Fibroblast of lung (primary cell): Measurements from ENCODE around the gene ANKRD33. TPM values are rescaled to one million over a fixed set of nuclear protein-coding genes. Genes with fewer than 3 reads are reported as not detected.

Experiments
- DNase-seq, 2 donors: peaks; one replicate each; pipeline versions ENCODE4 v3.0.0 to v3.0.0-alpha.2; 2010; ENCODE audit warnings: low read depth in 2 of 2
- H2AFZ ChIP-seq: 2 replicates; pipeline ENCODE4 v1.5.1; 2012; ENCODE audit warnings: low read length, control low read depth, inconsistent platforms
- H3K27ac ChIP-seq: 2 replicates; pipeline ENCODE4 v1.5.1; 2011; ENCODE audit warnings: low read length, control low read depth; ENCODE audit not compliant: insufficient read depth
- H3K27me3 ChIP-seq: 2 replicates; pipeline ENCODE4 v1.5.1; 2011; ENCODE audit warnings: mild to moderate bottlenecking, low read length; ENCODE audit not compliant: control insufficient read depth, insufficient read depth
- H3K36me3 ChIP-seq: 2 replicates; pipeline ENCODE4 v1.5.1; 2011; ENCODE audit warnings: low read length; ENCODE audit not compliant: control insufficient read depth, insufficient read depth
- H3K4me1 ChIP-seq: 2 replicates; pipeline ENCODE4 v1.5.1; 2011; ENCODE audit warnings: low read length; ENCODE audit not compliant: control insufficient read depth, insufficient read depth; ENCODE audit errors: extremely low read depth
- H3K4me2 ChIP-seq: 2 replicates; pipeline ENCODE4 v1.5.1; 2011; ENCODE audit warnings: low read length, control low read depth; ENCODE audit not compliant: insufficient read depth; ENCODE audit errors: extremely low read depth
- H3K4me3 ChIP-seq, 4 experiments: fragments of 200-600 bp in 1 of 4; sonication (generic) in 1 of 4; replicated peaks in 1 of 4; 2 replicates each; pipeline ENCODE4 v1.5.1; 2011 to 2016; ENCODE audit warnings: low read length in 4 of 4, low read depth in 3 of 4, mild to moderate bottlenecking in 3 of 4, control low read depth in 2 of 4, inconsistent platforms in 1 of 4, mixed read lengths in 1 of 4; ENCODE audit not compliant: insufficient read depth in 1 of 4; ENCODE audit errors: control extremely low read depth in 1 of 4
- H3K79me2 ChIP-seq: 2 replicates; pipeline ENCODE4 v1.5.1; 2012; ENCODE audit warnings: mild to moderate bottlenecking, low read length, inconsistent platforms; ENCODE audit not compliant: control insufficient read depth, insufficient read depth
- H3K9ac ChIP-seq: 2 replicates; pipeline ENCODE4 v1.5.1; 2011; ENCODE audit warnings: mild to moderate bottlenecking, low read length, control low read depth; ENCODE audit not compliant: insufficient read depth
- H3K9me3 ChIP-seq: 2 replicates; pipeline ENCODE4 v1.5.1; 2012; ENCODE audit warnings: low read depth, low read length; ENCODE audit not compliant: control insufficient read depth, insufficient read depth
- H4K20me1 ChIP-seq: 2 replicates; pipeline ENCODE4 v1.5.1; 2011; ENCODE audit warnings: low read length; ENCODE audit not compliant: control insufficient read depth, insufficient read depth; ENCODE audit errors: extremely low read depth
- CTCF ChIP-seq, 2 donors: IDR thresholded peaks in 1 of 2; conservative IDR thresholded peaks in 1 of 2; 1 replicate in 1 of 2; 2 replicates in 1 of 2; pipeline ENCODE4 v1.5.1; 2011 to 2012; ENCODE audit warnings: low read length in 2 of 2, control low read depth in 1 of 2, inconsistent platforms in 1 of 2, low read depth in 1 of 2, mild to moderate bottlenecking in 1 of 2
- EZH2 ChIP-seq: IDR thresholded peaks from 2 replicates; pipeline ENCODE4 v1.5.1; 2012; ENCODE audit warnings: low read length, control low read depth, mild to moderate bottlenecking; ENCODE audit errors: missing control alignments
- polyA minus RNA-seq: library from RNA; depleted of rRNA, polyadenylated mRNA; stranded (reverse); fragments of >200 nt; gene quantifications from 2 replicates; pipeline ENCODE4 v1.2.3, GENCODE V29; 2011; ENCODE audit warnings: low replicate concordance
- polyA plus RNA-seq, 2 donors: library from polyadenylated mRNA; depleted of rRNA in 1 of 2; stranded (reverse) in 1 of 2; unstranded in 1 of 2; fragments of >200 nt; gene quantifications; 2 replicates each; pipeline ENCODE4 v1.2.1, GENCODE V29; 2011 to 2012; ENCODE audit warnings: missing spikeins in 1 of 2
- total RNA-seq: library from RNA; depleted of rRNA; stranded (reverse); fragments of >200 nt; gene quantifications from 2 replicates; pipeline ENCODE4 v1.2.1, GENCODE V29; 2014

Gene ANKRD33
- total RNA-seq (under 0.01 TPM in 1 of 2 replicates, not detected in the other), polyA plus RNA-seq (0.17 TPM in 1 of 2 replicates, not detected in the other), polyA minus RNA-seq (not detected in 2 replicates)
- 0.06 TPM in 1 of 2 replicates, not detected in the other for polyA plus RNA-seq (2012)

GRCh38 chr12:51887476-51888315 lies at the start of gene ANKRD33:
TSS of gene ANKRD33 (plus strand) at chr12:51888103. CDS start at chr12:51888187, 84 bp downstream.
- no peaks in the 10 kb centered on the region for H3K27me3 ChIP-seq
- H3K27ac ChIP-seq = no peak within 1 kb of the TSS
- H3K4me2 ChIP-seq = no peak within 1 kb of the TSS
- no peak within 1 kb of the TSS for H3K4me3 ChIP-seq
- TF ChIP-seq EZH2 = no peak
- no peak for TF ChIP-seq CTCF (conservative IDR thresholded peaks at IDR 0.05 in 1 of 2, IDR thresholded peaks at IDR 0.05 in 1 of 2; ENCODE audit: low read depth in 1 of 2, low read length in 2 of 2)
- no peaks in the 10 kb centered on the region for H3K79me2 ChIP-seq
- H3K9me3 ChIP-seq = no peaks in the 10 kb centered on the region
- H3K4me1 ChIP-seq = peaks cover 4% of the 10 kb centered on the region
- H4K20me1 ChIP-seq = no peaks in the 10 kb centered on the region
- no peak within 1 kb of the TSS for H3K9ac ChIP-seq
- no peaks in the 10 kb centered on the region for H3K36me3 ChIP-seq
- H2AFZ ChIP-seq = peak within 1 kb of the TSS; percentile 20
- peak in 1 of 2 donors; percentile 28 for DNase-seq

GRCh38 chr12:51838762-51839161 lies 49.1 kb upstream of the ANKRD33 start:
- no peaks in the 10 kb centered on the region for H3K9me3 ChIP-seq
- TF ChIP-seq EZH2 (no peak), CTCF (conservative IDR thresholded peaks at IDR 0.05 in 1 of 2, IDR thresholded peaks at IDR 0.05 in 1 of 2; ENCODE audit: low read depth in 1 of 2, low read length in 2 of 2) (no peak)
- no peak overlapping the region for H3K27ac ChIP-seq
- no peak overlapping the region for H3K9ac ChIP-seq
- no peak overlapping the region for H2AFZ ChIP-seq
- peaks cover 44% of the 10 kb centered on the region for H3K27me3 ChIP-seq
- H3K4me3 ChIP-seq = no peak overlapping the region
- no peak overlapping the region for H3K4me2 ChIP-seq
- no peaks in the 10 kb centered on the region for H3K36me3 ChIP-seq
- DNase-seq = no peak
- H4K20me1 ChIP-seq = no peaks in the 10 kb centered on the region
- H3K4me1 ChIP-seq = no peaks in the 10 kb centered on the region
- H3K79me2 ChIP-seq = no peaks in the 10 kb centered on the region

- no peaks in the 10 kb centered on the region for H3K4me1 ChIP-seq
- TF ChIP-seq EZH2 = no peak
- TF ChIP-seq CTCF (conservative IDR thresholded peaks at IDR 0.05 in 1 of 2, IDR thresholded peaks at IDR 0.05 in 1 of 2; ENCODE audit: low read depth in 1 of 2, low read length in 2 of 2) = no peak
- no peak overlapping the region for H3K4me2 ChIP-seq
- H3K9me3 ChIP-seq = no peaks in the 10 kb centered on the region
- H2AFZ ChIP-seq = no peak overlapping the region
- H3K4me3 ChIP-seq = no peak overlapping the region
- no peaks in the 10 kb centered on the region for H3K79me2 ChIP-seq
- no peaks in the 10 kb centered on the region for H3K36me3 ChIP-seq
- DNase-seq = no peak
- no peak overlapping the region for H3K9ac ChIP-seq
- peaks cover 44% of the 10 kb centered on the region for H3K27me3 ChIP-seq
- H3K27ac ChIP-seq = no peak overlapping the region
- H4K20me1 ChIP-seq = no peaks in the 10 kb centered on the region
These were observed 48.5 kb upstream of the ANKRD33 start for GRCh38 chr12:51839310-51839947.
